UCSD-AML1 (cell line): ENCODE data around the gene ENOPH1.
"Not testable (repeated sequence)": the region's sequence is repeated elsewhere in the genome, so short reads cannot be mapped to it uniquely, and the experiment has no call there.

Experiments
- DNase-seq: peaks from one replicate; lab custom pipeline; 2025; ENCODE audit not compliant: unreplicated experiment; lab: John Stamatoyannopoulos, UW

The ENOPH1 gene

DNA sequence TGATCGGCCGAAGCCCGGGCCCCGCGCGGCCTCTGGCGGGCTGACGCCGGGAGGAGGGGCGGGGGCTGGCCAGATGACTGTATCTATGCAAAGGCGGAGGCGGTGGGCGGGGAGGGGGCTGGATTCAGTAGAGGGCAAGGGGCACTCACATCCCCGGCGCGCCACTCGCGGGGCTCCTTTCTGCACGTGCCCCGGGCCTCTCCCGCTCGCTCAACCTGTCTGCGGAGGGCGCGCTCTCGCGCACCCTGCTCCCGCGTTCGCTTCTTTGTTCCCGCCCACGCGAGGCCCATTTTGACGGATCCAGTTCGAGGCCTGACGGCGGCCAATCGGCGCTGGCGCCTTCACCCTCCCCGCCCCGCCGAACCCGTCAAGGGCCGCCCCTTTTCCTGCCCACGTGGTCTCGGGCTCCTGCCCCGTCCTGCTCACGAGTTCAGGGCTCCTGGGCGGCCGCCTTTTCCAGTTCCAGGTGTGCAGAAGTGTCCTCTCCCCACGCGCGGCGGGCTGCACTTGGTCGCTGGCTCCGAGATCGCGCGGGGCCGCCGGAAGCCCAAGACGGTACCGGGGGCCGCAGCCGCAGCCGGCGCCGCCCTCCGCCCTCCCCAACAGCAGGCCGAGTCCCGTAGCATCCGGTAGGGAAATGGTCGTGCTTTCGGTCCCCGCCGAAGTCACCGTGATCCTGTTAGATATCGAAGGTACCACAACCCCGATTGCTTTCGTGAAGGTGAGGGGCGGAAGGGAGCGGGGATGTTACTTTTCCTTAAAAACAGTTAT is at the start of gene ENOPH1, which contains the start of gene HNRNPDL:
Gene ENOPH1 (plus strand): TSS at position 398 of the 771 bp plus-strand sequence. CDS start 240 bp downstream, at position 638.
Gene HNRNPDL (minus strand): TSS at position 270 of the 771 bp plus-strand sequence. CDS start 772 bp downstream, outside the sequence.
- DNase-seq, result peak; percentile 95

DNA sequence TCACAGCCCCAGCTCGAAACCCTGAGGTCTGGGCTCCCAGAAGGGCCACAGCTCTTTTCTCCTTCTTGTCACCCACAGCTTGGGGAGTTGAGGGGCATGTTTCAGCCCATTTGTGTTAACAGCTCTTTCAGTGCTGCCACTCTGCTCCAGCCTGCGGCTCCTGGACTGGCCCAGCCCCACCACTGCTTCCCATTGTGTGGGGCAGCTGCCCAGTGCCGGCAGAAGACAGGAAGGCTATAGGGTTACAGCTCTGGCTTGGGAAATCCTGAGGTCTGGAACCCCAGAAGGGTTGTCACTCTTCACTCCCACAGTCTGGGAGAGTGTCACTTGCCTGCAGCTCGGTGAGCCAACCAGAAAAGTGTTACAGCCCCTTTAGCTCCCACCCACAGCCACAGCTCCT is 49.6 kb upstream of the ENOPH1 start:
- DNase-seq, result no peak

- DNase-seq, result no peak
Observed at GRCh38 chr4:82381235-82381634, 49.2 kb upstream of the ENOPH1 start.

DNA sequence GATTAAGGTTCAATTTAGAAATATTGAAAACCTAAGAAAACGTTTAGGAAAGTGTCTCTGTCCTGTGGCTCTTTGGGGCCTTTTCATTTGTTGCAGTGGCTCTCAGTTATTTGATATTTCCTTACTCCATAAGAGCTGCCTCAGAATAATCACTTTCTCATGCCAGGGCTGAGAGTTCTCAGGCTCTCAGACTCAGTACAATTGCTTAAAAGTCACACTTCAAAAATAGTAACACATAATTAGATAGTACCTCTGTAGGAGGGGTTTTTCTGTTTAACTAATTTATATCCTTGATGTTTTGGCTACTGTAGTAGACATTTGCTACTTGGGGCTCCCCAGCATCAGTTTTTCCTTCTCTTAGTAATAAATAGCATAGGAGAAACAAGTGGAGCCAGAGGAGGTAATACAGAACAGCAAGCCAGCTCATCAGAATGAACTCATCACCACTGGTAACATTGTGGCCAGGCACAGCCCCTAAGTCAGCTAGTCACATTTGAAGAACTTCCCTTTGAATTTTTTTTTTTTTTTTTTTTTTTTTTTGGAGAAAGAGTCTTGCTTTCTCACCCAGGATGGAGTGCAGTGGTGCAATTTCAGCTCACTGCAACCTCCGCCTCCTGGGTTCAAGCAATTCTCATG is 48.6 kb upstream of the ENOPH1 start:
- no peak for DNase-seq

GRCh38 chr4:82382751-82383150 is 47.6 kb upstream of the ENOPH1 start:
- DNase-seq, result no peak

DNA sequence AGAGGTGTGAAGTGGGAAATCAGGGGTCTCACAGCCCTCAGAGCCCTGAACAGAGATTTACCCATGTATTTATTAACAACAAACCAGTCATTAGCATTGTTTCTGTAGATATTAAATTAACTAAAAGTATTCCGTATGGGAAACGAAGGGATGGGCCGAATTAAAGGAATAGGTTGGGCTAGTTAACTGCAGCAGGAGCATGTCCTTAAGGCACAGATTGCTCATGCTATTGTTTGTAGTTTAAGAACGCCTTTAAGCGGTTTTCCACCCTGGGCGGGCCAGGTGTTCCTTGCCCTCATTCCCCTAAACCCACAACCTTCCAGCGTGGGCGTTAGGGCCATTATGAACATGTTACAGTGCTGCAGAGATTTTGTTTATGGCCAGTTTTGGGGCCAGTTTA is 44.1 kb upstream of the ENOPH1 start:
- not testable (repeated sequence) for DNase-seq

DNA sequence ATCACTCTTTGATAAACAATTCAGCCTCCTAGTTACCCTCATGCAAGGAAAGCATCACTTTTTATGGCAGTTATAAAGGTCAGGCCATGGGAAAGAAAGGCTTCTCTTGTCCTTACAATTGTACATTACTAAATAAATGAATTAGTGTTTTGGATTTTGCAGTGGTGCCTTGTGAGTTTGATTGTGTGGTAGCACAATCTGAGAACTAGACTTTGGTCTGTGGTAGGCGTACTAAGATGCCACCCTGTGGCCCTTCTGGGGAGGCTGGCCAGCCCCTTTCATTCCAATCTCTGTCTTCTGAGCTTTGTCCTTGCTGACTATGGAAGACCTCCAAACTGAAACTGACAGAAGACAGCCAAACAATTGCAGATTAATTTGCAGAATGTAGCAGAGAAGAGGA is 42.0 kb upstream of the ENOPH1 start:
- DNase-seq, result no peak

- not testable (repeated sequence) for DNase-seq
Observed at GRCh38 chr4:82390061-82390460, 40.3 kb upstream of the ENOPH1 start.

DNA sequence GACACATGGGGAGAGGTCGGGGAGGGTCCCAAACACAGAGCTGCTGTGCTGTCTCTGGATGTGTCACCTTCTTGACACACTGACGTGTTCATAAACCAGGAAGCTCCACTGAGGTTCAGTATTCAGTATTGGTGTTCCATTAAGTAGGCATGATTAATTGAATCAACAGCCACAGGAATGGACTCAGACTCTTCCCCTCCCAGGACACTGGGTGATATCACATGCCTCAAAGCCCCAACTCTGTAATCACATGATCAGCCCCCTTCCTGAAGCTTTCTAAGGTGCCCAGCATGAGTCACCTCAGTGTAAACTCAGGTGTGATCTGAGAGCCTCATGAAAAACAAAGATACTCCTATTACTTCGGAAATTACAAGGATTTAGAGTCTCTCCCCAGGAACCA is 35.5 kb upstream of the ENOPH1 start:
- no peak for DNase-seq

GRCh38 chr4:82397527-82397926 is 32.9 kb upstream of the ENOPH1 start:
- DNase-seq, result no peak

GRCh38 chr4:82398263-82398662 is 32.1 kb upstream of the ENOPH1 start:
- no peak for DNase-seq

- no peak for DNase-seq
Observed at GRCh38 chr4:82401600-82401999, 28.8 kb upstream of the ENOPH1 start.

DNA sequence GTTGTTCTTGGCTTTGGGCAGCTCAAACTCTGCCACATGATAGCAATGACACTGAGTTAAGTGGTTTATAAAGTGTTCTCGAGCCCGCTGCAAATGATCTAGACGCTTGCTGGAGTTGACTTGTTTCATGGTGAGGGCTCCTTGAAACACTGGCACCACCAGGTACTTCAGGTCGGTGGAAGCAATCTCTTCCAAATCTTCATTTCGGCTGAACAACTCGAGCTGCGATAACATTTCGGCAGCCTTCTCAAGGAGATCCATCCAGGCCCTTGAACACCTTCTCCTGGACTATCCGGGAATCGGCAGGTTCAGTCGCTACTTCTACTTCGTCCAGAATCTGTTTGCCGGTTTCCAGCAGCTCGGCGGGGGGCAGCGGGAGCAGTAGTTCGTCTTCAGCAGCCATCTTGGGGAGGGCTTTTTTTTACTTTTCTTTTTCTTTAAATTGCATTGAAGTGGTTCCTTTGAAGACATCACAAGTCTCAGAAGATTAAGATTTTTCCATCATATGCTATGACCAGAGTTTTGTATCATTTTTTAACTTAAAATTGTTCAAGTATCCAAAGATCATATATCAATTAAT is 28.1 kb upstream of the ENOPH1 start:
- DNase-seq, result no peak

DNA sequence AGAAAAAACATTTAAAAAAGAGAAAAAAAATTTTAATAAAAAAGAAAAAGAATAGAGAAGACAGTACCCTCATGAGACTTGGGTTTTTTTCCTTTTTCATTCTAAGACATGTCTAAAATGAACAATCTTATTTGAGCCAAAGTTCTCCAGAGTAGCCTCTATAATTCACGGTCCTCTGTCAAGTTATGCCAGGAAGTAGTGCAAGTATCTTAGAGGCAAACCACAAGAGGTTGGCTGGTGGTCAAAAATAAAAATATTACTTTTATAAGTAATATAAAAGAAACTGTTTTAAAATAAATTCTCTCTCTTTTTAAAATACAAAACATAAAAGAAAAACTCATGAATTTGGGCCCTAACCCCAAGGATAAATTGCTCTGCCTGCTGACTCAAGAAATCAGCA is 26.7 kb upstream of the ENOPH1 start:
- DNase-seq, result no peak

GRCh38 chr4:82415061-82415460 is 15.3 kb upstream of the ENOPH1 start:
- not testable (repeated sequence) for DNase-seq

GRCh38 chr4:82415922-82416365 is 14.4 kb upstream of the ENOPH1 start:
- DNase-seq, result no peak

- DNase-seq, result no peak
Observed at GRCh38 chr4:82419451-82419850, 10.9 kb upstream of the ENOPH1 start.

DNA sequence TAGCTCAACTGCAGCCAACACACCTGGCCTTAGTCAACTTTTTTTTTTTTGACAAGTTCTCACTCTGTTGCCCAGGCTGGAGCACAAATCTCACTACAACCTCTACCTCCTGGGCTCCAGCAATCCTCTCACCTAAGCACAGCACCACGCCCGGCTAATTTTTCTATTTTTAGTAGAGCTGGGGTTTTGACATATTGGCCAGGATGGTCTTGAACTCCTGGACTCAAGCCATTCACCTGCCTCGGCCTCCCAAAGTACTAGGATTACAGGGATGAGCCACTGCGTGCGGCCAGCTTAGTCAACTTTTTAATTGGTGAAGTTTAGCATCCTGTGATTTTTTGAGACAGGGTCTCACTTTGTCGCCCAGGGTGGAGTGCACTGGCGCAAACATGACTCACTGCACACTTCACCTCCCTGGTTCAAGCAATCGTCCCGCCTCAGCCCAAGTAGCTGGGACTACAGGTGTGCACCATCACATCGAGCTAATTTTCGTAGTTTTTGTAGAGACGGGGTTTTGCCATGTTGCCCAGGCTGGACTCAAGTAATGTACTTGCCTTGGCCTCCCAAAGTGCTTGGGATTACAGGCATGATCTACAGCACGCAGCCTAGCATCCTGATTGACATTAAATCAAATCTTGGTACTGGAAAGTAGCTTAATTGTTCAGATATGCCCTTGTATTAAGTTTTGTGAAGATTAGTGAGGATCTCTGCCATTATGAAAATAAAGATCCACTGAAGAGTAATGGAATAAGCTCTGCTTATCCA is 8.4 kb upstream of the ENOPH1 start:
- DNase-seq, result no peak

- no peak for DNase-seq
Observed at GRCh38 chr4:82422616-82423015, 7.8 kb upstream of the ENOPH1 start.

DNA sequence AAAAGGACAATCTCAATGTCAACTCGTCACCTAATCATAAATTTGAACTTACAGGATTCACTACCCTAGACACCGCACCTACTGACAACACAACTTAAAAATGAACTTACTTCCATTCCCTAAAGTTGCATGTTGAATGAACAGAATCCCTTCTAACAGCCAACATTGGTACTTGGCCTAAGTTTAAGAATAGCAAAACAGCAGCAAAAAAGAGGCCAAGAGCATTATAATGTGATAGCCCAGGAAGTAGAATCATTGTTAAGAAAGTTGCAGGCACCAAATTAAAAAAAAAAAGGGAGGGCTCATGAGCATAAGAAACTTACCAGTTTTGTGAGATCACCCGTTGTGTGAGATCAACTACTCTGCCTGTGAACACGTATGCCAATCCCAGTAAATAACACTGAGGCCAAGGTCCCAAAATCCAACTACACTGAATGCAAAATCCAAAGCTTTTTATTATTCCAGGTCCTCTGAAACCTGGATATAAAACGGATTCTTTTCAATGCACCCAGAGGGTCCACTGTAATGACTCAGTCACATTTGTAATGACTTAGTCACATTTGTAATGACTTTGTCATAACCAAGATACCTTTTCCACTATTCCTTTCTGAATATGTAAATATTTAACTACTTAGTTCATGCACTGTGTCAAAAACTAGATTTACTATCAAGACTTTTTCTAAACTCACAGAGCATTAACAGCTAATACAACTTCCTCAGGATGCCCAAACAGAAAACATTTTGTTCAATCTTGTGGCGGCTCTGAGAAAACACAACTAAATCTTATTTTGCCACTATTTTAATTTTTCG is 6.9 kb upstream of the ENOPH1 start:
- no peak for DNase-seq
